ENCODE data around the gene CST6. TPM values are rescaled to one million over a fixed set of nuclear protein-coding genes. Genes with fewer than 3 reads are reported as not detected.

The CST6 gene
- total RNA-seq, 2 donors from 2014 or later, result 2.1 to 4.2 TPM

GRCh38 chr11:66051766-66052663, 40.2 kb downstream of the CST6 start, which contains the start of gene SF3B2:
SF3B2 (plus strand) TSS chr11:66052364; CDS start chr11:66052385, 21 bp downstream.
- Histone ChIP-seq H3K9me3 (ENCODE audit: control insufficient read depth, low read length) (no peaks in the 10 kb centered on the region), H3K27ac (ENCODE audit: low read depth, low read length) (peak within 1 kb of the TSS; percentile 91), H3K4me3 (ENCODE audit: low read length) (peak within 1 kb of the TSS; percentile 98), H3K9ac (ENCODE audit: extremely low read depth, low read length, poor library complexity, severe bottlenecking) (peak within 1 kb of the TSS; percentile 93), H3K36me3 (ENCODE audit: control insufficient read depth, insufficient read depth, low read length) (peaks cover 35% of the 10 kb centered on the region), H3K4me1 (ENCODE audit: control insufficient read depth, insufficient read depth, low read length) (peaks cover 6% of the 10 kb centered on the region), H3K27me3 (ENCODE audit: control insufficient read depth, insufficient read depth, low read length, poor library complexity, severe bottlenecking) (no peaks in the 10 kb centered on the region)
- peaks cover 28% of the 10 kb centered on the region for H3K36me3 Mint-ChIP-seq (ENCODE audit: low read depth)
- no peaks in the 10 kb centered on the region for H3K9me3 Mint-ChIP-seq
- peaks cover 22% of the 10 kb centered on the region for H3K4me1 Mint-ChIP-seq
- 0% methylated on average over 36 to 84 of the region's 84 CpGs for WGBS, 2 experiments (ENCODE audit: insufficient coverage in 1 of 2, insufficient read length in 1 of 2)
- H3K4me3 Mint-ChIP-seq, result peak within 1 kb of the TSS; percentile 99
- H3K27me3 Mint-ChIP-seq (ENCODE audit: insufficient read depth), result peaks cover 4% of the 10 kb centered on the region
- peak; percentile 16 for TF ChIP-seq CTCF (conservative IDR thresholded peaks at IDR 0.05)
- peak; percentile 99 for DNase-seq
- peak within 1 kb of the TSS; percentile 99 for H3K27ac Mint-ChIP-seq

- Mint-ChIP-seq H3K27me3 (ENCODE audit: insufficient read depth) (peaks cover 4% of the 10 kb centered on the region), H3K9me3 (no peaks in the 10 kb centered on the region), H3K4me3 (peak overlapping the region; percentile 99), H3K27ac (peak overlapping the region; percentile 99), H3K36me3 (ENCODE audit: low read depth) (peaks cover 34% of the 10 kb centered on the region), H3K4me1 (peaks cover 22% of the 10 kb centered on the region)
- Histone ChIP-seq H3K36me3 (ENCODE audit: control insufficient read depth, insufficient read depth, low read length) (peaks cover 40% of the 10 kb centered on the region), H3K27ac (ENCODE audit: low read depth, low read length) (peak overlapping the region; percentile 59), H3K9me3 (ENCODE audit: control insufficient read depth, low read length) (no peaks in the 10 kb centered on the region), H3K9ac (ENCODE audit: extremely low read depth, low read length, poor library complexity, severe bottlenecking) (peak overlapping the region; percentile 93), H3K4me3 (ENCODE audit: low read length) (peak overlapping the region; percentile 98), H3K4me1 (ENCODE audit: control insufficient read depth, insufficient read depth, low read length) (peaks cover 6% of the 10 kb centered on the region), H3K27me3 (ENCODE audit: control insufficient read depth, insufficient read depth, low read length, poor library complexity, severe bottlenecking) (no peaks in the 10 kb centered on the region)
- WGBS, 2 experiments (ENCODE audit: insufficient coverage in 1 of 2, insufficient read length in 1 of 2), result 0 to 2% methylated on average over 12 to 17 of the region's 17 CpGs
- DNase-seq, result no peak
- no peak for TF ChIP-seq CTCF (conservative IDR thresholded peaks at IDR 0.05)
Measured at GRCh38 chr11:66052664-66052982, 40.8 kb downstream of the CST6 start.

- no peak for TF ChIP-seq CTCF (conservative IDR thresholded peaks at IDR 0.05)
- H3K9ac ChIP-seq (ENCODE audit: extremely low read depth, low read length, poor library complexity, severe bottlenecking), result no peak overlapping the region
- Mint-ChIP-seq H3K36me3 (ENCODE audit: low read depth) (peaks cover 54% of the 10 kb centered on the region), H3K4me1 (peaks cover 17% of the 10 kb centered on the region), H3K27me3 (ENCODE audit: insufficient read depth) (no peaks in the 10 kb centered on the region), H3K9me3 (no peaks in the 10 kb centered on the region), H3K4me3 (no peak overlapping the region), H3K27ac (no peak overlapping the region)
- peaks cover 62% of the 10 kb centered on the region for H3K36me3 ChIP-seq (ENCODE audit: control insufficient read depth, insufficient read depth, low read length)
- WGBS, 2 experiments (ENCODE audit: insufficient coverage in 1 of 2, insufficient read length in 1 of 2), result 90 to 93% methylated on average over 4 to 7 of the region's 7 CpGs
- H3K27me3 ChIP-seq (ENCODE audit: control insufficient read depth, insufficient read depth, low read length, poor library complexity, severe bottlenecking), result no peaks in the 10 kb centered on the region
- H3K9me3 ChIP-seq (ENCODE audit: control insufficient read depth, low read length), result no peaks in the 10 kb centered on the region
- no peak for DNase-seq
- H3K4me3 ChIP-seq (ENCODE audit: low read length), result no peak overlapping the region
- H3K27ac ChIP-seq (ENCODE audit: low read depth, low read length), result no peak overlapping the region
- peaks cover 6% of the 10 kb centered on the region for H3K4me1 ChIP-seq (ENCODE audit: control insufficient read depth, insufficient read depth, low read length)
Measured at GRCh38 chr11:66055021-66055420, 43.2 kb downstream of the CST6 start.

Measured in endodermal cell (in vitro differentiated cells).